MG63 (cell line): Measurements from ENCODE around the gene NMB. TPM values are rescaled to one million over a fixed set of nuclear protein-coding genes. Genes with fewer than 3 reads are reported as not detected.

ENCODE experiments used
- DNase-seq: peaks from one replicate; pipeline ENCODE4 v3.0.0-alpha.2; 2020
- H3K27me3 ChIP-seq: fragments of 250-450 bp; sonication (Bioruptor Pico); 2 replicates; pipeline ENCODE4 v1.5.1; 2020; ENCODE audit warnings: mild to moderate bottlenecking, moderate library complexity
- H3K36me3 ChIP-seq: fragments of 250-450 bp; sonication (Bioruptor Pico); 2 replicates; pipeline ENCODE4 v1.5.1; 2020; ENCODE audit warnings: mild to moderate bottlenecking, moderate library complexity
- H3K4me3 ChIP-seq: fragments of 250-450 bp; sonication (Bioruptor Pico); 2 replicates; pipeline ENCODE4 v1.5.1; 2020; ENCODE audit warnings: mild to moderate bottlenecking, moderate library complexity
- H3K9me3 ChIP-seq: fragments of 250-450 bp; sonication (Bioruptor Pico); 2 replicates; pipeline ENCODE4 v1.5.1; 2020; ENCODE audit warnings: mild to moderate bottlenecking, moderate library complexity
- total RNA-seq: library from RNA; depleted of rRNA; stranded (reverse); fragments of >200 nt; shearing (Covaris generic); gene quantifications from 2 replicates; pipeline ENCODE4 v1.2.3, GENCODE V29; 2014; ENCODE audit warnings: low replicate concordance

The NMB gene
- total RNA-seq, 1 experiment from 2014 or later: not detected

DNA sequence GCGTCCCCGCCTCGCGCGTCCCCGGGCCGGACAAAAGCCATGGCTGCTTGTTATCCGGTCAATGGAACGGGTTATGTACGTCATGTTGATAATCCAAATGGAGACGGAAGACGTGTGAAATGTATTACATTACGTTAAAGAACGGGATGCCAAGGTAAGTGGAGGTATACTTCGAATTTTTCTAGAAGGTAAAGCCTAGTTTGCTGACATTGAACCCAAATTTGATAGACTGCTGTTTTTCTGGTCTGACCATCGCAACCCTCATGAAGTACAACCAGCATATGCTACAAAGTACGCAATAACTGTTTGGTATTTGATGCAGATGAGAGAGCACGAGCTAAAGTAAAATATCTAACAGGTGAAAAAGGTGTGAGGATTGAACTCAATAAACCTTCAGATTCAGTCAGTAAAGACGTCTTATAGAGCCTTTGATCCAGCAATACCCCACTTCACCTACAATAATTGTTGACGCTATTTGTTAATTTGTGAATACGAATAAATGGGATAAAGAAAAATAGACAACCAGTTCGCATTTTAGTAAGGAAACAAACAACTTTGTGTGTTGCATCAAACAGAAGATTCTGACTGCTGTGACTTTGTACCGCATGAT is 23.7 kb downstream of the NMB start:
- Histone ChIP-seq H3K4me3 (peak overlapping the region; percentile 56), H3K36me3 (peaks cover 7% of the 10 kb centered on the region), H3K9me3 (no peaks in the 10 kb centered on the region), H3K27me3 (no peaks in the 10 kb centered on the region)
- no peak for DNase-seq

DNA sequence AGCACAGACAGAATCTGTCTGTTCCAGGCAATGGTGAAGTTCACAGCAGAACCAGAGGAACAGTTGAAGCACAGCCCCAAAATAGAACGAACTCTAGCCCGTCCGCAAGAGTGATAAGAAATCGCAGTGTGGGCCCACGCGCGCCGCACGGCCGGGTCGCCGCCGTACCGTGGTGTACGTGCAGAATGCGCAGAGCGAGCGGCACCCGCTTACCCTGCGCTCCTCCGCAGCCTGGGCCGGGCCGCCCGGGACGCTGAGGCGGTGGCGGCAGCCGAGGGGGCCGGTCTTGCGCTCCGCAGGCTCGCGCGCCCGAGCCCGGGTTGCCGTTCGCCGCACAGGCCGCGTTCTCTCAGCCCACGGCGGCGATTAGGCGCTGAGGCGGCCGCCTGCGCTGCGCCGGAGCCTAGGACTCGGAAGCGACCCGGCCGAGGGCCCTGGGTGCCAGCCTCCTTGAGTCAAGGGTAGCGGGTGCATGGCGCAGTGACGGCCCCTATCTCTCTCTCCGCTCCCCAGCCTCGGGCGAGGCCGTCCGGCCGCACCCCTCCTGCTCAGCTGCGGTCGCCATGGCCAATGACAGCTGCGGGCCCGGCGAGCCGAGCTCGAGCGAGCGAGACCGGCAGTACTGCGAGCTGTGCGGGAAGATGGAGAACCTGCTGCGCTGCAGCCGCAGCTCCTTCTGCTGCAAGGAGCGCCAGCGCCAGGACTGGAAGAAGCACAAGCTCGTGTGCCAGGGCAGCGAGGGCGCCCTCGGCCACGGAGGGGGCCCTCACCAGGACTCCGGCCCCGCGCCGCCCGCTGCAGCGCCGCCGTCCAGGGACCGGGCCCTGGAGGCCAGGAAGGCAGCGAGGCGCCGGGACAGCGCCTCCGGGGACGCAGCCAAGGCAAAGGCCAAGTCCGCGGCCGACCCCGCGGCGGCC is 24.4 kb downstream of the NMB start:
- Histone ChIP-seq H3K9me3 (no peaks in the 10 kb centered on the region), H3K36me3 (peaks cover 3% of the 10 kb centered on the region; the same call in 1 of the 2 replicates), H3K4me3 (peak overlapping the region; percentile 56), H3K27me3 (no peaks in the 10 kb centered on the region)
- peak; percentile 70 for DNase-seq

DNA sequence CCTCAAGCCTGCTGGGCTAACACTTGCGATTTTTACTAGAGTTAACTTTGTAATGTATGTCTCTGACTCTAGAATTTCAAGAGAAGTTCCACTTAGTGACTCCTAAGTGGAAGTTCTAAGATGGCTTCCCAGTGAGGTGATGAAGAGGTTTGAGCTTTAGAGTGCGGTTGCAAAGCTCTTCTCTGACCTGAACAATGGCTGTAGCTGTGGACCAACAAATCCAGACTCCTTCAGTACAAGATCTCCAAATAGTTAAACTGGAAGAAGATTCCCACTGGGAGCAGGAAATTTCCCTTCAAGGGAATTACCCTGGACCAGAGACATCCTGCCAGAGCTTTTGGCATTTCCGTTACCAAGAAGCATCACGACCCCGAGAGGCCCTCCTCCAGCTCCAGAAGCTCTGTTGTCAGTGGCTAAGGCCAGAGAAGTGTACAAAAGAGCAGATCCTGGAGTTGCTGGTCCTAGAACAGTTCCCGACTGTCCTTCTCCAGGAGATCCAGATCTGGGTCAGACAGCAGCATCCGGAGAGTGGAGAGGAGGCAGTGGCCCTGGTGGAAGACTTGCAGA is 26.2 kb downstream of the NMB start:
- Histone ChIP-seq H3K4me3 (peak overlapping the region; percentile 88), H3K27me3 (no peaks in the 10 kb centered on the region), H3K9me3 (no peaks in the 10 kb centered on the region), H3K36me3 (peaks cover 3% of the 10 kb centered on the region; the same call in 1 of the 2 replicates)
- DNase-seq: peak; percentile 20

DNA sequence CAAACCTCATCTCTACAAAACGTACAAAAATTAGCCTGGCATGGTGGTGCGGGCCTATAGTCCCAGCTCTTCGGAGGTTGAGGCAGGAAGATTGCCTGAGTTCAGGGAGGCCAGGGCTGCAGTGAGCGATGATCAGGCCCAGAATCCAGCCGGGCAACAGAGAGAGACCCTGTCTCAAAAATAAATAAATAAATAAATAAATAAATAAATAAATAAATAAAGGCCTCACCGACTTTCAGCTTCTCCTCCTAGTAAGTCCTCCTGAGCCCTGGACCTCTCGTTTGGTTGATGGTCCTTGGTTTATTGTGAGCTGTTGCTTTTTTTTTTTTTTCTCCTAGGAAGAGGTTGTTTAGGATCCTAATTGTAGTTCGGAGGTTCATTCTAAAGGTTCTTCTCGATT is 29.0 kb downstream of the NMB start:
- no peak for DNase-seq
- Histone ChIP-seq H3K4me3 (no peak overlapping the region), H3K9me3 (no peaks in the 10 kb centered on the region), H3K27me3 (no peaks in the 10 kb centered on the region), H3K36me3 (no peaks in the 10 kb centered on the region)

DNA sequence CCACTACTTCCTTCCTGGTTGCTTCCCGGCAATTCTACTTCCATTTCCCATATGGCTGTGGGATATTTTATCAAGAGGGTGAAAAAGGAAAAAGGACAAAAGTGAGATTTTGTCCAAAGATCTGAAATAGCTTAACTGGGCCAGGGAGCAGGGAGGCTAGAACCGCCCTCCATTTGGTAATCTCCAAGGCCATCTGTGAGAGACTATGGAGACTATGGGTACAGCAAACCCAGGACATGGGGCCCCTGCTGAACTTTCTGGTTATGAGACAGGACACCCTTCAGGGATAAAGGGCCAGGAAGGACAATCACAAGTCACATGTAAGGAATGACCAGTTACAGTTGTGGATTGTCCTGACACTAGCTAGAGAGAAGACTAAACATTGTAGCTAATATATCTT is 32.9 kb downstream of the NMB start:
- H3K4me3 ChIP-seq: no peak overlapping the region
- peaks cover 29% of the 10 kb centered on the region for H3K9me3 ChIP-seq
- no peak for DNase-seq
- no peaks in the 10 kb centered on the region for H3K27me3 ChIP-seq
- H3K36me3 ChIP-seq: peaks cover 25% of the 10 kb centered on the region

DNA sequence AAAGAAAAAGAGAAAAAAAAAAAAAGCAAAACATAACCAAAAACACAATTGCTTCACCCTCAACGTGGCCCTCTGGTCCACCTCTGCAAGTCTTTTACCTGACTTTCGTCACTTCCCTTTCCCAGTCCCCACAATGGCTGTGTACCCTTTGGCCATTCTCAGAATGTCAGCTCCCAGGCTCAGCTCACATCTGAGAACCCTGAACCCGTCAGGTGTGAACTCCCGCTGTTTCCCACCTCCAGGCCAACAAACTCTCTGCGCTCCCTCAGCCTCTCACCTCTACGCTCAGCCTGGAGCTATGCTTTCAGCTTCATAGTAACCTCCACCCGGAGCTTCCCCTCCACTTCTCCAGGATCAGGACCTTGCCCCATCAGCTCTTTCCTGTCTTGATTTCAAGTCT is 33.6 kb downstream of the NMB start:
- no peak for DNase-seq
- peaks cover 25% of the 10 kb centered on the region for H3K36me3 ChIP-seq
- H3K27me3 ChIP-seq: no peaks in the 10 kb centered on the region
- H3K4me3 ChIP-seq: no peak overlapping the region
- peaks cover 30% of the 10 kb centered on the region for H3K9me3 ChIP-seq

DNA sequence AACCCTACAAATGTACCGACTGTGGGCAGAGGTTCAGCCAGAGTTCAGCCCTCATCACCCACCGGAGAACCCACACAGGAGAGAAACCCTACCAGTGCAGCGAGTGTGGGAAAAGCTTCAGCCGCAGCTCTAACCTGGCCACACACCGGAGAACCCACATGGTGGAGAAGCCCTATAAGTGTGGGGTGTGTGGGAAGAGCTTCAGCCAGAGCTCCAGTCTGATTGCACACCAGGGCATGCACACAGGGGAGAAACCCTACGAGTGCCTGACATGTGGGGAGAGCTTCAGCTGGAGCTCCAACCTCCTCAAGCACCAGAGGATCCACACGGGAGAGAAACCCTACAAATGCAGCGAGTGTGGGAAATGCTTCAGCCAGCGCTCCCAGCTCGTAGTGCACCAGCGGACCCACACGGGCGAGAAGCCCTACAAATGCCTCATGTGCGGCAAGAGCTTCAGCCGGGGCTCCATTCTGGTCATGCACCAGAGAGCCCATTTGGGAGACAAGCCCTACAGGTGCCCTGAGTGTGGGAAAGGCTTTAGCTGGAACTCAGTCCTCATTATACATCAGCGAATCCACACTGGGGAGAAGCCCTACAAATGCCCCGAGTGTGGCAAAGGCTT is 36.5 kb downstream of the NMB start:
- no peak for DNase-seq
- H3K27me3 ChIP-seq: no peaks in the 10 kb centered on the region
- H3K9me3 ChIP-seq: peaks cover 30% of the 10 kb centered on the region
- no peak overlapping the region for H3K4me3 ChIP-seq
- H3K36me3 ChIP-seq: peaks cover 25% of the 10 kb centered on the region

DNA sequence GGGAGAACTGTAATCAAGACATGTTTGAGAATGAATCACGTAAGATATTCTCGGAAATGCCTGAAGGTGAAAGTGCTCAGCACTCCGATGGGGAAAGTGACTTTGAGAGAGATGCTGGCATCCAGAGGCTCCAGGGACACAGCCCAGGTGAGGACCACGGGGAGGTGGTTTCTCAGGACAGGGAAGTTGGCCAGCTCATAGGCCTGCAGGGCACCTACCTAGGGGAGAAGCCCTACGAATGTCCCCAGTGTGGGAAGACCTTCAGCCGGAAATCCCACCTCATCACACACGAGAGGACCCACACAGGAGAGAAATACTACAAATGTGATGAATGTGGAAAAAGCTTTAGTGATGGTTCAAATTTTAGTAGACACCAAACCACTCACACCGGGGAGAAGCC is 37.4 kb downstream of the NMB start:
- H3K36me3 ChIP-seq: peaks cover 25% of the 10 kb centered on the region
- H3K9me3 ChIP-seq: peaks cover 30% of the 10 kb centered on the region
- no peak for DNase-seq
- no peaks in the 10 kb centered on the region for H3K27me3 ChIP-seq
- H3K4me3 ChIP-seq: no peak overlapping the region

DNA sequence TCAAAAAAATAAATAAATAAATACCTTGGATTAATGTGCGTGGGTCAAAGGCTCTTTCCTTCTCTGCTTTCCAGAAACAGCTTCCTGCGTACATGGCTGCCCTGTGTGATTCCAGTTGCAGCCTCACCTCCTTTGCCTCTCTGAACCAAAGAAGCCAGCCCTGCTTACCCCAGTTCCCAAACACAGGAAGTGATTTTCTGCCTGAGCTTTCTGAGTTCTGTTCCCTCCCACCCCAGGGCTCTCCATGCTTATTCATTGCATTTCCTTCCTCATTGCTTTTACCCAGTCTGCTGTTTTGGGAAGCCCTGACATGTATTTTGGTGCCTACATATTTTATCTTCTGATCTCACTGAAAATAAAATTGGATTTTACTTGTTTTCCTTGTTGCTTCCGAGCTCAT is 41.8 kb downstream of the NMB start:
- Histone ChIP-seq H3K9me3 (peaks cover 13% of the 10 kb centered on the region), H3K36me3 (peaks cover 5% of the 10 kb centered on the region), H3K27me3 (no peaks in the 10 kb centered on the region), H3K4me3 (no peak overlapping the region)
- DNase-seq: no peak

DNA sequence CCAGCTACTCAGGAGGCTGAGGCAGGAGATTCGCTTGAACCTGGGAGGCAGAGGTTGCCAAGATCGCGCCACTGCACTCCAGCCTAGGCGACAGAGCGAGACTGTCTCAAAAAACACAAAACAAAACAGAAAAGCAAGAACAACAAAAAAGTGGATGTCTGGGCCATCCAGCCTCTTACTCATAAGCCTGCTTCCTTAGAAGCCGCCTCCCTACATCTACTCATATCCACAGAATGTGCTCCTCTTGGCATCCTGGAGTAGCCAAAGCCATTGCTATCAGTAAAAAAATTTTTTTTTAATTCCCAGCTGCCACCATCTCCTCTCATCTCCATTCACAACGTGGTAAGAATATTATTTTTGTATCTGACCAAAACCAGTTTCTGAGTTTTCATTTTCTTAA is 46.4 kb downstream of the NMB start:
- no peaks in the 10 kb centered on the region for H3K9me3 ChIP-seq
- H3K4me3 ChIP-seq: no peak overlapping the region
- DNase-seq: no peak
- 0 out of 2 replicates have a peak, but pooled peaks cover 2% of the 10 kb centered on the region for H3K36me3 ChIP-seq
- H3K27me3 ChIP-seq: no peaks in the 10 kb centered on the region

DNA sequence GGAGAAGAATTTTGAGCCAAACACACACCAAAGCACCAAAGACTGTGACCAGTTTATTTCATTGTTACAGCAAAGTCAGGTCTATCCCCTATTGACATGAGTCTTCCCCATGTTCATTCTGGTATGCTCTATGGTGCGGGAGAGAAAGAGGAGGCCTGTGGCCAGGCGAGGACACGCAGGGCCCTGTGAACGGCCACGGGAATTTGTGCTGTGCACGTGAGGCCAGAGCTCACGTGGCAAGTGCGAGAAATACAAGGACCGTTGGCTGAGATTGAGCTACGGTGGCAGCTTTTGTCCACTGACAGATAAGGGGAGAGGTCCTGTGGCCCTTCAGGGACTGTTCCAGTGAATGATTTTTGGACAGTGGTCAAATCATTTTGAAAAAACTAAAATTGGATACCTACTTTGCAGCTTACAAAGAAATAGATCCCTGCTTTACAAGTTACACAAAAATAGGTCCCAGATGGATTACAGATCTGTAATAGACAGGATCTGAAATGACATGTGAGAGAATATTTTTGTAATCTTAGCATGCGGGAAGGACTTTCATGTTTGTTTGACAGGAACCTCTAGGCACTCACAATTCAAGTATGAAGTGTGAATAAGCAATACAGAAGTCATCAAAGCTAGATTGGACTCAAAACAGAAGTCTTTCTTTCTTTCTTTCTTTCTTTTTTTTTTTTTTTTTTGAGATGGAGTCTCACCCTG is 48.0 kb downstream of the NMB start:
- no peak for DNase-seq
- no peaks in the 10 kb centered on the region for H3K27me3 ChIP-seq
- H3K4me3 ChIP-seq: no peak overlapping the region
- H3K9me3 ChIP-seq: no peaks in the 10 kb centered on the region
- H3K36me3 ChIP-seq: peaks cover 2% of the 10 kb centered on the region; the same call in 1 of the 2 replicates

DNA sequence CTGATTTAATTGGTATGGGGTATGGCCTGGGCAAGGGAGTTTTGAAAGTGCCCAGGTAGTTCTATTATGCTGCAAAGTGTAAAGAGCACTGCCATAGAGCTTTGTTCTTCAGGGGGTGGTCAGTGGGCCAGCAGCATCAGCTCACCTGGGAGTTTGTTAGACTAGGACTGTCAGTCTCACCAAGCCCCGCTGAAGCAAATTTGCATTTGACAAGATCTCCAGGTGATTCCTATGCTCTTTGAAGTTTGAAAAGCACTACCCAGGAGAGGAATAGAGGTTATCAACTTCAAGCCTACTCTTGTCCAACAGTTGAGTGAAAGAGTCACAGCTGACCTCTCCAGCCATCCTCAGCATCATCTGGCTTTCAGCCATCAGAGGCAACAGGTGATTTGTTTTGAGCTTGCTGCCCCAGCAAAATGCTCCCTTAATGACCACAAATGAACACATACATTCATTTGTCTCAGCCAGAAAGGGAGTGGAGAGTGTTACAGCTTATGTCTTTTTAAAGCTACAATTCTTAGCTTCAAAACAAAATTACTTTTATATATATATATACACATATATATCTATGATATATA is 49.2 kb downstream of the NMB start:
- DNase-seq: no peak
- no peaks in the 10 kb centered on the region for H3K9me3 ChIP-seq
- no peak overlapping the region for H3K4me3 ChIP-seq
- H3K36me3 ChIP-seq: peaks cover 2% of the 10 kb centered on the region; the same call in 1 of the 2 replicates
- H3K27me3 ChIP-seq: no peaks in the 10 kb centered on the region

DNA sequence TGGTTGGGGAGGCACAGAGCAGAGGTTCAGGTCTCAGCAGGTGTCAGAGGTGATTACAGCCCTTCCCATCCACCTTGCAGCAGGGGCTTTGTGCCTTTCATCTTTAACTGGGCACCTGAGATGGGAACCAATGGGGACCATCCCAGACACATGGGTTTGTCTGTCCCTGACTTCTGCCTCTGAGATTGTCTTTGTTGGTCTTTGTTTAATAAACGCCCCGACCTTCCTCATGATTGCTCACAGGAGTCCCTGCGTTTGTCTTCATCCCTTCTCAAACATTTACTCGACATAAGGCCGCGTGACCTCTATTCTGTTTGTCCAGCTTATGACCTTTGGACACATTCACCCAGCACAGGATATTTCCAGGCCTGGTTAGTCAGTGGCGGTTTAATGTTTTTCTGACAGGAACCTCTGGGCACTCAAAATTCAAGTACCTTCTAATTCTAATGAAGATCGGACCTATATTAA is 51.3 kb downstream of the NMB start:
- Histone ChIP-seq H3K27me3 (no peaks in the 10 kb centered on the region), H3K36me3 (peaks cover 2% of the 10 kb centered on the region; the same call in 1 of the 2 replicates), H3K4me3 (no peak overlapping the region), H3K9me3 (no peaks in the 10 kb centered on the region)
- DNase-seq: no peak

DNA sequence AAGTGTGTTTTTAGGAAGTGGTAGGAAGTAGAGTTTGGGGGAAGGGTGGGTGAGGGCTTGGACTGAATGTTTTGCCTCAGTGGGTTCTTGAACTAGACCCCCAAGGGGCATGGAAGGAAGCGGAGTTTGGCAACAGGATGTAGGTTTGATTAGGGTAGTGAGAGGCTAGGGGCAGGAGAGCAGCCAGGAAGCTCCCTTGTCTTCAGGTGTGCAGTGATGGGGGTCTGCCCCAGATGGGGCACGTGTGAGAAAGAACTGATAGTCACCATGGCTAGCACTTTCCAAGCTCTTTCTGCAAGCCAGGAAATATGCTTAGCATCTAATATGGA is 52.5 kb downstream of the NMB start:
- Histone ChIP-seq H3K4me3 (no peak overlapping the region), H3K36me3 (no peaks in the 10 kb centered on the region; the same call in 1 of the 2 replicates), H3K27me3 (no peaks in the 10 kb centered on the region), H3K9me3 (no peaks in the 10 kb centered on the region)
- DNase-seq: no peak
